Activated CD8-positive, alpha-beta memory T cell treated with anti-CD3 and anti-CD28 coated beads, Interleukin-2, amount 50 U/mL, for 48 hours (primary cell): Measurements from ENCODE around the gene ZRANB2.

Source experiments
- DNase-seq: peaks from one replicate; pipeline ENCODE4 v3.0.0-alpha.2; 2020

Gene ZRANB2

DNA sequence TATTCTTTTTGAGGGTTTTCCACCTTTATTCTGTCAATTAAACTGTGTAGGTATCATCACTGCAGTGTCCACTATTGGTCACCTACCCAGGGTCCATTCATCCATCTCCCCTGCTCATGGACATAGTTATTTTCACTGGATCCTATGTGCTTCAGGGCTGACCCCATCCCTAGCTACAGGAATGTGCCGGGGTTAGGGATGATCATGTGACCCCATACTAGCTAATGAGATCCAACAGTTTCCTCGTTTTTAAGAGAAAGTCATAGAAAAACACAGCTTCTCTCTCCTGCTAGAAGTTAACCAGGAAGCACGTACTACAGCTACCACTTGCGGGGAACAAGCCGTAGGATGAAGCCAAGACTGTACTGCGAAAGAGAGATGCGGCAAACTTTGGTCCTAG lies 52.8 kb downstream of the ZRANB2 start:
- no peak for DNase-seq

DNA sequence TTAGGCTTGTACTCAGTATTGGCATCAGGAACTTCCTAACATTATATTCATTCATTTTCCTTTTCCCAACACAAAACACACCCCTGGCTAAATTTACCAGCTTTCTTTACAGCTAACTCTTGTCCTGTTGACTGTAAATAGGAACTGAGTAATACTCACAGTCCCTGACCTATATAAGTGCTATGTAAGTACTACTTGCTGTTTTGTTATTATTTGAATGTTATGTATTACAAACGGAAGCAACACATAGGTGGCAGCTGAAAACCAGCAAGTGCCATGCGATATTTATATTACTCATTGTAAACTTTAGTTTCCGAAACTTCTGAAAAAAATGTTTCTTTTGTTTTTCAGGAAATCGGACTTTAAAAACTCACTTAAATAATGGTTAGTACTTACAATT lies 54.7 kb downstream of the ZRANB2 start:
- no peak for DNase-seq

DNA sequence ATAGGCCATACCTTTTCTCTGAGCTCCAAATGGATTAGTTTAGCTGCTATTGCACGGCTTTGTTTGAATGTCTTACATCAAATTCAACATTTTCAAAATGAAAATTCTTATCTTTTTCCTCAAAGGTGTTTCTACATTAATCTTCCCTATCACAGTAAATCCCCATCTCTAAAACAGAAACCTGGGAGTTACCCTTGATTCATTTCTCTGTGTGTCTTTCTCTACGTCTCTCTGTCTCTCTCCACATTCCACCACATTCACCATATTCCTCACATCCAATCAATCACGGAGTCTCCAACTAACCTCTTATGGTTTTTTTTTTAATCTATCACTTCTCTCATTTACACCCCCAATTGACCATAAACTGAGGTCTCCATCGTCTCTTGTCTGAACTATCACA lies 57.3 kb downstream of the ZRANB2 start:
- no peak for DNase-seq

DNA sequence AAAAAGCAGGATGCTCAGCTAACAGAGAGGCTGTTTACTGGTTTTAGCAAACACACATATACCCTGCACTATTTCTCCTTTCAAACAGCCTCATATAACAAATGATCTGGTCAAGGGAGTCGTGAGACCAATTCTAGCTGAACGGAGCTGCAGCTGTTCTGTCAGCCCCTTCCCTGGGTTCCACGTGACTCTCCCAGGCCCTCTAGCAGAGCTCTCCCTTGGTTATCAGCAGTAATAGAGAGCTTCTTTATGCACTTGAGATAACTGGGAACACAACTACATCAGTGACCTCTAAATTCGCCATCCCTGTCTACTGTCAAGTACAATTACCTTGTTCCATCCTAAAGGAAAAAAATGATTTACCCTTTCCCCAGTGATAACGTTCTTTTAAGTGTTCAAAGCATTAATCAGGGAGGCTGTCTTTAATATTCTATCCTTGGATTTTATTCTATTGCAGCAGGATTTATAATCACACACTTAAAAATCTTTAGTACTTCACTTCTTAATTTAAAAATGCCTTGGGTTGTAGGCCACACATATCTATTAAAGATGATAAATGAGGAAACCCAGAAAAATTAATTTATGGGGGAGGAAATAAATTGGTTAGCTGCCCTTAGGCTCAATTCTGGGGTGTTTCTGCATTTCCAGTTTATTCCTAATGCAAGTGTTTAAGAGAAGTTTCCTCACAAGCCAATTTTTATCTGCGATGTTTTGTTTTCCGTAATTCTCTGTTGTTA lies 61.4 kb downstream of the ZRANB2 start:
- no peak for DNase-seq

DNA sequence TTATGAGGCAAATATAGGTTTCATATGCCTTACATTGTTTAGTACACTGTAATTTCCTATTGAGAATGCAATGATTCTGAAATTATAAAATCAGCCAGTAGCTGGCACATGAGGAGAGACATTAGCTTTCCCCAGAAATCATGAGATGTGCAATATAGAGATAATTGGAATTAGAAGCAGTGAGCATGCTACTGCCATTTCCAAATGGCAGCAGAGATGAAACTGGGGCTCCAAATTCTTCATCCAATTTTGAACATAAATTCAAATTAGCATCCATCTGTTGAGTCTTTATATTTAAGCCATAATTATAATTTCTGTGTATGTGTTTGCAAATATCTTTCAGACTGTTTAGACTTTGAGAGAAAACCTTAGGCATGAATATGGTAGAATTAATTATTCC lies 62.0 kb downstream of the ZRANB2 start:
- no peak for DNase-seq

DNA sequence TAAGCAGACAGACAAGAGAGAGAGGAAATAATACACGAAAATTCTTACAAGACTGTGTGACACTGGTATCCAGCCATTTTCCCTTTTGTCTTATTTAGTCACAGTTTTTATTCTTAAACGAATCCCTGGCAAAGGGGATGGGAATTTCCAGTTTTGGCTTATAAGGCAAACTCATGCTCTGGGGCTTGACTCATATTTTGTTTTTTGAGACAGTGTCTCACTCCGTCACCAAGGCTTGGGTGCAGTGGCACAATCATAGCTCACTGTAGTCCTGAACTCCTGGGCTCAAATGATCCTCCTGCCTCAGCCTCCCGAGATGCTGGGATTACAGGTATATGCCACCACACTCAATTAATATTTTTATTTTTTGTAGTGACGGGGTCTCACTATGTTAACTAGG lies 65.1 kb downstream of the ZRANB2 start:
- DNase-seq, result no peak

DNA sequence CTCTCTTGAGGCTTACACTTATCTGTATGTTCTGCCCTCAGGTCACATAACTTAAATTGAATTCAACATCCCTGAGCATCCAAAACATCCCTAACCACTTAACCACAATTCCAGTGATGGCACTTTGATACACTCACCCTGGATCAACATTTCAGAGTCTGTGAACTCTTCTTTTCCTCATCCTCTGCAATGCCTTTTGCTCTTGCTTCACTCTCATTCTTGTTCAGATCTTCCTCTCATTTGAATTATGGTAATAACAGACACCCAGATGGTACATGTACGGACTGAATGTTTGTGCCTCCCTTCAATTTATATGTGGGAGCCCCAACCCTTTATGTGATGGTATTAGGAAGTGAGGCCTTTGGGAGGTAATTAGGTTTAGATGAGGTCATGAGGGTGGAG lies 66.7 kb downstream of the ZRANB2 start:
- DNase-seq, result no peak
